ENCODE data around the gene STXBP6.

Gene STXBP6

GRCh38 chr14:24879661-24880386 lies 170.1 kb downstream of the STXBP6 start:
- TF ChIP-seq REST (IDR thresholded peaks at IDR 0.05; ENCODE audit: insufficient read depth in 1 of 2, low read depth in 2 of 2, low read length in 2 of 2): no peak
- no peak for TF ChIP-seq TAF1 (IDR thresholded peaks at IDR 0.05; ENCODE audit: borderline replicate concordance, insufficient read depth, low read length)
- TF ChIP-seq POLR2AphosphoS5 (IDR thresholded peaks at IDR 0.05; ENCODE audit: low read depth, low read length): no peak
- no peak for TF ChIP-seq FOXP2 (optimal IDR thresholded peaks at IDR 0.05; ENCODE audit: borderline replicate concordance, extremely low read depth, extremely low read length, insufficient read depth)
- TF ChIP-seq SIN3A (IDR thresholded peaks at IDR 0.05; ENCODE audit: borderline replicate concordance, insufficient read depth, low read length): no peak

- TF ChIP-seq FOXP2 (optimal IDR thresholded peaks at IDR 0.05; ENCODE audit: borderline replicate concordance, extremely low read depth, extremely low read length, insufficient read depth) (no peak), SIN3A (IDR thresholded peaks at IDR 0.05; ENCODE audit: borderline replicate concordance, insufficient read depth, low read length) (no peak), REST (IDR thresholded peaks at IDR 0.05; ENCODE audit: insufficient read depth in 1 of 2, low read depth in 2 of 2, low read length in 2 of 2) (no peak), POLR2AphosphoS5 (IDR thresholded peaks at IDR 0.05; ENCODE audit: low read depth, low read length) (no peak), TAF1 (IDR thresholded peaks at IDR 0.05; ENCODE audit: borderline replicate concordance, insufficient read depth, low read length) (no peak)
Measured at GRCh38 chr14:24876996-24877395, 173.0 kb downstream of the STXBP6 start.

GRCh38 chr14:24875991-24876878 lies 173.7 kb downstream of the STXBP6 start:
- no peak for TF ChIP-seq SIN3A (IDR thresholded peaks at IDR 0.05; ENCODE audit: borderline replicate concordance, insufficient read depth, low read length)
- TF ChIP-seq POLR2AphosphoS5 (IDR thresholded peaks at IDR 0.05; ENCODE audit: low read depth, low read length): no peak
- TF ChIP-seq FOXP2 (optimal IDR thresholded peaks at IDR 0.05; ENCODE audit: borderline replicate concordance, extremely low read depth, extremely low read length, insufficient read depth): no peak
- no peak for TF ChIP-seq REST (IDR thresholded peaks at IDR 0.05; ENCODE audit: insufficient read depth in 1 of 2, low read depth in 2 of 2, low read length in 2 of 2)
- TF ChIP-seq TAF1 (IDR thresholded peaks at IDR 0.05; ENCODE audit: borderline replicate concordance, insufficient read depth, low read length): no peak

- TF ChIP-seq SIN3A (IDR thresholded peaks at IDR 0.05; ENCODE audit: borderline replicate concordance, insufficient read depth, low read length): no peak
- no peak for TF ChIP-seq POLR2AphosphoS5 (IDR thresholded peaks at IDR 0.05; ENCODE audit: low read depth, low read length)
- no peak for TF ChIP-seq TAF1 (IDR thresholded peaks at IDR 0.05; ENCODE audit: borderline replicate concordance, insufficient read depth, low read length)
Measured at GRCh38 chr14:24875203-24875838, 174.6 kb downstream of the STXBP6 start.

- TF ChIP-seq TAF1 (IDR thresholded peaks at IDR 0.05; ENCODE audit: borderline replicate concordance, insufficient read depth, low read length) (no peak), REST (IDR thresholded peaks at IDR 0.05; ENCODE audit: insufficient read depth in 1 of 2, low read depth in 2 of 2, low read length in 2 of 2) (no peak), SIN3A (IDR thresholded peaks at IDR 0.05; ENCODE audit: borderline replicate concordance, insufficient read depth, low read length) (no peak), POLR2AphosphoS5 (IDR thresholded peaks at IDR 0.05; ENCODE audit: low read depth, low read length) (no peak), FOXP2 (optimal IDR thresholded peaks at IDR 0.05; ENCODE audit: borderline replicate concordance, extremely low read depth, extremely low read length, insufficient read depth) (no peak)
Measured at GRCh38 chr14:24874514-24875202, 175.3 kb downstream of the STXBP6 start.
